ENCODE data around the gene GRAP.
"Not testable (repeated sequence)": the region's sequence is repeated elsewhere in the genome, so short reads cannot be mapped to it uniquely, and the experiment has no call there.

- not testable (repeated sequence) for TF ChIP-seq CTCF, POLR2A, EP300 (IDR thresholded peaks at IDR 0.05)
These were observed 15.8 kb downstream of the GRAP start for GRCh38 chr17:19030771-19031449.

Measured in ovary (tissue), 3 donors.